B cell (primary cell): ENCODE data around the gene RAB8A. TPM values are rescaled to one million over a fixed set of nuclear protein-coding genes. Genes with fewer than 3 reads are reported as not detected.

Experiments
- ATAC-seq: fragments of 200-7000 bp; cut with Tn5 transposase; one replicate; pipeline ENCODE4 v1.10.0; 2021; ENCODE audit warnings: low read depth, mild to moderate bottlenecking, moderate number of reproducible peaks, moderate library complexity
- CTCF ChIA-PET: fragments of 350-600 bp; sonication (Branson Sonifier 250); formaldehyde crosslinking; loops from one replicate; lab custom pipeline; 2021; ENCODE audit warnings: antibody characterized with exemption, inconsistent platforms; lab: Charles Lee
- POLR2A ChIA-PET: fragments of 350-600 bp; sonication (Branson Sonifier 250); formaldehyde crosslinking; loops from one replicate; lab custom pipeline; 2021; ENCODE audit warnings: antibody characterized with exemption; lab: Charles Lee
- DNase-seq: peaks from one replicate; pipeline ENCODE4 v3.0.0; 2013
- H2AFZ ChIP-seq: 2 replicates; pipeline ENCODE4 v1.6.1; 2012; ENCODE audit warnings: mild to moderate bottlenecking, low read depth, low read length; ENCODE audit not compliant: insufficient read depth, poor library complexity, severe bottlenecking
- H3K27ac ChIP-seq, 2 donors: 1 replicate in 1 of 2; 2 replicates in 1 of 2; pipeline ENCODE4 v1.5.1; 2012 to 2013; ENCODE audit warnings: low read length in 2 of 2, mild to moderate bottlenecking in 2 of 2, moderate library complexity in 1 of 2
- H3K27me3 ChIP-seq, 4 experiments: fragments of 200-600 bp in 1 of 4; sonication (generic) in 1 of 4; replicated peaks in 1 of 4; 1 replicate in 2 of 4; 2 replicates in 2 of 4; pipeline versions ENCODE4 v1.6.1 to v1.7.0; 2013 to 2016; ENCODE audit warnings: low read length in 3 of 4, mild to moderate bottlenecking in 2 of 4, mixed read lengths in 1 of 4, moderate library complexity in 1 of 4; ENCODE audit not compliant: insufficient read depth in 4 of 4, control insufficient read depth in 3 of 4; ENCODE audit errors: control extremely low read depth in 1 of 4
- H3K36me3 ChIP-seq, 2 experiments: replicated peaks in 1 of 2; 1 replicate in 1 of 2; 2 replicates in 1 of 2; pipeline versions ENCODE4 v1.6.1 to v1.7.1; 2013; ENCODE audit warnings: low read length in 1 of 2; ENCODE audit not compliant: insufficient read depth in 2 of 2, control insufficient read depth in 1 of 2; ENCODE audit errors: control extremely low read depth in 1 of 2, extremely low read depth in 1 of 2
- H3K4me1 ChIP-seq, 2 donors: fragments of 200-600 bp in 1 of 2; sonication (generic) in 1 of 2; 1 replicate in 1 of 2; 2 replicates in 1 of 2; pipeline versions ENCODE4 v1.5.1 to v1.6.1; 2013 to 2017; ENCODE audit warnings: low read length in 2 of 2; ENCODE audit not compliant: control insufficient read depth in 2 of 2, insufficient read depth in 2 of 2
- H3K4me2 ChIP-seq: replicated peaks from 2 replicates; pipeline ENCODE3; 2012; ENCODE audit warnings: mild to moderate bottlenecking, low read depth, low read length; ENCODE audit not compliant: poor library complexity, severe bottlenecking
- H3K4me3 ChIP-seq, 5 experiments: fragments of 200-600 bp in 1 of 5; sonication (generic) in 1 of 5; 1 replicate in 3 of 5; 2 replicates in 2 of 5; pipeline versions ENCODE4 v1.5.1 to v1.7.0; 2011 to 2016; ENCODE audit warnings: low read length in 4 of 5, mild to moderate bottlenecking in 4 of 5, low read depth in 2 of 5, control low read depth in 1 of 5, moderate library complexity in 1 of 5; ENCODE audit not compliant: insufficient read depth in 1 of 5; ENCODE audit errors: control extremely low read depth in 1 of 5, extremely low read depth in 1 of 5
- H3K79me2 ChIP-seq: fragments of 200-600 bp; sonication (generic); one replicate; pipeline ENCODE4 v1.6.0; 2016; ENCODE audit warnings: low read length; ENCODE audit not compliant: control insufficient read depth, insufficient read depth
- H3K9ac ChIP-seq: fragments of 200-600 bp; sonication (generic); 2 replicates; pipeline ENCODE4 v1.6.1; 2017; ENCODE audit warnings: mild to moderate bottlenecking, low read length, moderate library complexity
- H3K9me3 ChIP-seq, 3 donors: one replicate each; pipeline versions ENCODE4 v1.6.1 to v1.7.1; 2013; ENCODE audit warnings: low read length in 2 of 3; ENCODE audit not compliant: control insufficient read depth in 2 of 3, insufficient read depth in 1 of 3; ENCODE audit errors: control extremely low read depth in 1 of 3
- H4K20me1 ChIP-seq: 2 replicates; pipeline ENCODE4 v1.6.0; 2012; ENCODE audit warnings: mild to moderate bottlenecking, low read length; ENCODE audit not compliant: insufficient read depth, control insufficient read depth, poor library complexity, severe bottlenecking
- H3K27ac Mint-ChIP-seq: one replicate; pipeline ENCODE4 v1.8.0; 2021; ENCODE audit warnings: mixed read lengths
- H3K27me3 Mint-ChIP-seq: one replicate; pipeline ENCODE4 v1.8.0; 2021; ENCODE audit warnings: mixed read lengths
- H3K4me1 Mint-ChIP-seq: one replicate; pipeline ENCODE4 v1.8.0; 2021; ENCODE audit warnings: mixed read lengths
- H3K4me3 Mint-ChIP-seq: one replicate; pipeline ENCODE4 v1.8.0; 2021; ENCODE audit warnings: mixed read lengths
- H3K9me3 Mint-ChIP-seq: one replicate; pipeline ENCODE4 v1.8.0; 2022; ENCODE audit warnings: mixed read lengths; ENCODE audit not compliant: insufficient read depth
- EZH2 ChIP-seq: IDR thresholded peaks from 2 replicates; pipeline ENCODE4 v1.6.1; 2012; ENCODE audit warnings: borderline replicate concordance, low read depth, mild to moderate bottlenecking, moderate library complexity, low read length; ENCODE audit not compliant: insufficient read depth, poor library complexity, severe bottlenecking
- WGBS: methylation state at CpG from one replicate; pipeline ENCODE4 v1.1.5; 2013; ENCODE audit warnings: missing lambda C conversion rate; ENCODE audit not compliant: insufficient coverage; 5-methylcytosine and 5-hydroxymethylcytosine counted together
- intact Hi-C: fragments of 100-400 bp; cut with micrococcal nuclease; formaldehyde crosslinking; loops from one replicate; pipeline ENCODE4 v1.10.0; 2022
- polyA plus RNA-seq: library from polyadenylated mRNA; depleted of rRNA; stranded (reverse); fragments of >200 nt; gene quantifications from 2 replicates; pipeline ENCODE4 v1.2.3, GENCODE V29; 2012
- total RNA-seq, 2 donors: library from RNA; stranded (reverse); fragments of 120-200 nt in 1 of 2; gene quantifications; 1 replicate in 1 of 2; 2 replicates in 1 of 2; pipeline versions ENCODE4 v1.2.3 to v1.2.4, GENCODE V29; 2013 to 2022
- TF ChIP-seq, protein P1 (sequence below): fragments of 200-600 bp; IDR thresholded peaks from one replicate; pipeline ENCODE4 v1.8.0; 2022; ENCODE audit warnings: antibody characterized with exemption, mild to moderate bottlenecking

RAB8A gene
- total and polyA plus RNA-seq, 2 donors (not counting 1 experiment from before 2014, with no cell fraction given), result 65.5 to 117 TPM

DNA sequence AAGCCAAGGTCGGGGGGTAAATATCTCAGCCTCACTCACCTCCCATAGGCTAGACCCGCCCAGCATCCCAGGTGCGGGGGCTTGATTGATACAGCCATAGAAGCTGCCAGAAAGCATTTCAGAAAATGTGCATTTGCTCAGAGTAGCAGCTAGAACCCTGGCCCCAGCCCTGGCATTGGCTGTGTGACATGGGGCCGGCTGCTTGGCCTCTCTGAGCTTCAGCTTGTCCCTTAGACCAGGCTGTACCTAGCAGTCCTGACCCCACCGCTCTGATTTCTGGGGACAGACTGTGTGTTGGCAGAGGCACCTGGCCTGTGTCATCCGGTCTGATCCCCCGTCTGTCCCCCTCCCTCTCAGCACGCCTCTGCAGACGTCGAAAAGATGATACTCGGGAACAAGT is 15.4 kb downstream of the RAB8A start:
- Mint-ChIP-seq H3K4me3 (no peak overlapping the region), H3K9me3 (peaks cover 5% of the 10 kb centered on the region), H3K27me3 (no peaks in the 10 kb centered on the region), H3K4me1 (peaks cover 3% of the 10 kb centered on the region), H3K27ac (peak overlapping the region; percentile 10)
- H3K4me2 ChIP-seq, result no peak overlapping the region
- H2AFZ ChIP-seq, result no peak overlapping the region
- H3K9me3 ChIP-seq, result no peaks in the 10 kb centered on the region
- no peaks in the 10 kb centered on the region for H3K4me1 ChIP-seq
- H4K20me1 ChIP-seq, result peaks cover 56% of the 10 kb centered on the region
- H3K27me3 ChIP-seq, result no peaks in the 10 kb centered on the region
- intact Hi-C loops, result no loop called here
- ChIA-PET CTCF (interaction anchor here (1.5 kb wide), 1 partner anchor 14 kb away, joined by 3 read pairs; no protein-coding TSS in a partner anchor), POLR2A (interaction anchor here (0.7 kb wide), 2 partner anchors 14 to 110 kb away, joined by 3 to 4 read pairs; no protein-coding TSS in a partner anchor)
- H3K9ac ChIP-seq, result no peak overlapping the region
- 98% methylated on average over 8 of the region's 11 CpGs for WGBS
- ATAC-seq (no peak), DNase-seq (no peak)
- no peak overlapping the region for H3K4me3 ChIP-seq
- peaks cover 80% of the 10 kb centered on the region for H3K79me2 ChIP-seq
- TF ChIP-seq, protein P1, sequence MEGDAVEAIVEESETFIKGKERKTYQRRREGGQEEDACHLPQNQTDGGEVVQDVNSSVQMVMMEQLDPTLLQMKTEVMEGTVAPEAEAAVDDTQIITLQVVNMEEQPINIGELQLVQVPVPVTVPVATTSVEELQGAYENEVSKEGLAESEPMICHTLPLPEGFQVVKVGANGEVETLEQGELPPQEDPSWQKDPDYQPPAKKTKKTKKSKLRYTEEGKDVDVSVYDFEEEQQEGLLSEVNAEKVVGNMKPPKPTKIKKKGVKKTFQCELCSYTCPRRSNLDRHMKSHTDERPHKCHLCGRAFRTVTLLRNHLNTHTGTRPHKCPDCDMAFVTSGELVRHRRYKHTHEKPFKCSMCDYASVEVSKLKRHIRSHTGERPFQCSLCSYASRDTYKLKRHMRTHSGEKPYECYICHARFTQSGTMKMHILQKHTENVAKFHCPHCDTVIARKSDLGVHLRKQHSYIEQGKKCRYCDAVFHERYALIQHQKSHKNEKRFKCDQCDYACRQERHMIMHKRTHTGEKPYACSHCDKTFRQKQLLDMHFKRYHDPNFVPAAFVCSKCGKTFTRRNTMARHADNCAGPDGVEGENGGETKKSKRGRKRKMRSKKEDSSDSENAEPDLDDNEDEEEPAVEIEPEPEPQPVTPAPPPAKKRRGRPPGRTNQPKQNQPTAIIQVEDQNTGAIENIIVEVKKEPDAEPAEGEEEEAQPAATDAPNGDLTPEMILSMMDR, result no peak
- H3K27ac ChIP-seq, result no peak overlapping the region
- H3K36me3 ChIP-seq, result peaks cover 0 to 98% of the 10 kb centered on the region in 2 experiments

DNA sequence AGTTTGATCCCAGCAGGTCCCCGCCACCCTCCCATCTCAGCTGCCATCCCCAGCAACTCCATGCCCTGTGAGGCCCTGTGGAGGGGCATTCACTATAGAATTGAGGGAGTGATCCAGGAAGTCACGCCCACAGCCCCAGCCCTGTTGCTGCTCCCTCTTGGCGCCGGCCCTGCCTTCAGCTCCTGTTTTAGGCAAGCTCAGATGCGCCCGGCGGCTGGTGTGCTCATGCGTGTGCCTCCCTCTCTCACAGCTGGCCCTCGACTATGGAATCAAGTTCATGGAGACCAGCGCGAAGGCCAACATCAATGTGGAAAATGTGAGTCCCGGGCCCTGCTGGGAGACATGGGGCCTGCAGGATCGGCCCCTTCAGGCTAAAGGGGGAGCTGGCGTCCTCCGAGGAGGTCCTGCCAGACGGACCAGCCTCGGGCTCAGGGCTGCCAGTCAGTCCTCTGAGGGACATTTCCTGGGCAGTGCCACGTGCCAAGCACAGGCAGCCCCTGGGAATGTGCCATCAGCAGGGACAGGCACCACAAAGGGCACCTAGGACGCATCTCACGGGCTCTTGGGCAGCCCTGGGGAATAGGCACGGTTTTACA is 16.2 kb downstream of the RAB8A start:
- H3K79me2 ChIP-seq, result peaks cover 72% of the 10 kb centered on the region
- DNase-seq, result no peak
- Mint-ChIP-seq H3K4me1 (peaks cover 3% of the 10 kb centered on the region), H3K9me3 (peaks cover 5% of the 10 kb centered on the region), H3K27me3 (no peaks in the 10 kb centered on the region), H3K27ac (no peak overlapping the region), H3K4me3 (no peak overlapping the region)
- TF ChIP-seq, protein P1, result no peak
- no peak for TF ChIP-seq EZH2
- no peak overlapping the region for H3K9ac ChIP-seq
- H3K27ac ChIP-seq, result no peak overlapping the region
- H3K27me3 ChIP-seq, result no peaks in the 10 kb centered on the region
- intact Hi-C loops, result no loop called here
- WGBS, result 97% methylated on average over 21 of the region's 21 CpGs
- H4K20me1 ChIP-seq, result peaks cover 48% of the 10 kb centered on the region
- H3K4me3 ChIP-seq, result no peak overlapping the region
- CTCF ChIA-PET, result no interaction called here
- no peaks in the 10 kb centered on the region for H3K4me1 ChIP-seq
- peaks cover 0 to 98% of the 10 kb centered on the region in 2 experiments for H3K36me3 ChIP-seq
- POLR2A ChIA-PET, result no interaction called here
- H2AFZ ChIP-seq, result no peak overlapping the region
- no peak overlapping the region for H3K4me2 ChIP-seq
- no peaks in the 10 kb centered on the region for H3K9me3 ChIP-seq
- ATAC-seq, result no peak
